ENCODE measurements around the gene ZNF628.

ZNF628 gene

GRCh38 chr19:55443824-55444480, 32.5 kb upstream of the ZNF628 start:
- TF ChIP-seq CTCF (IDR thresholded peaks at IDR 0.05), result no peak

GRCh38 chr19:55444646-55445045, 31.8 kb upstream of the ZNF628 start:
- TF ChIP-seq CTCF (IDR thresholded peaks at IDR 0.05), result no peak

GRCh38 chr19:55446060-55446459, 30.4 kb upstream of the ZNF628 start:
- TF ChIP-seq CTCF (IDR thresholded peaks at IDR 0.05), result no peak

- no peak for TF ChIP-seq CTCF (IDR thresholded peaks at IDR 0.05)
Observed at GRCh38 chr19:55447421-55448174, 28.8 kb upstream of the ZNF628 start.

- no peak for TF ChIP-seq CTCF (IDR thresholded peaks at IDR 0.05)
Observed at GRCh38 chr19:55449469-55449868, 26.9 kb upstream of the ZNF628 start.

GRCh38 chr19:55451163-55451964, 25.1 kb upstream of the ZNF628 start:
- TF ChIP-seq CTCF (IDR thresholded peaks at IDR 0.05), result no peak

- no peak for TF ChIP-seq CTCF (IDR thresholded peaks at IDR 0.05)
Observed at GRCh38 chr19:55451965-55452748, 24.3 kb upstream of the ZNF628 start.

All from LNCAP (cell line).